Thyroid gland (tissue), 4 donors: ENCODE results near the gene PRDM9.

ENCODE experiments used
- CTCF ChIP-seq, 6 experiments: fragments of 200-600 bp in 3 of 6; fragments of 450-650 bp in 3 of 6; sonication (generic) in 3 of 6; IDR thresholded peaks; one replicate each; pipeline ENCODE4 v1.5.1; 2016 to 2019; ENCODE audit warnings: antibody characterized with exemption in 6 of 6, mild to moderate bottlenecking in 2 of 6, inconsistent platforms in 1 of 6, moderate library complexity in 1 of 6
- POLR2A ChIP-seq, 2 donors: fragments of 450-650 bp; IDR thresholded peaks; one replicate each; pipeline ENCODE4 v1.6.1; 2017; ENCODE audit warnings: antibody characterized with exemption in 2 of 2, mild to moderate bottlenecking in 2 of 2, moderate library complexity in 1 of 2

DNA sequence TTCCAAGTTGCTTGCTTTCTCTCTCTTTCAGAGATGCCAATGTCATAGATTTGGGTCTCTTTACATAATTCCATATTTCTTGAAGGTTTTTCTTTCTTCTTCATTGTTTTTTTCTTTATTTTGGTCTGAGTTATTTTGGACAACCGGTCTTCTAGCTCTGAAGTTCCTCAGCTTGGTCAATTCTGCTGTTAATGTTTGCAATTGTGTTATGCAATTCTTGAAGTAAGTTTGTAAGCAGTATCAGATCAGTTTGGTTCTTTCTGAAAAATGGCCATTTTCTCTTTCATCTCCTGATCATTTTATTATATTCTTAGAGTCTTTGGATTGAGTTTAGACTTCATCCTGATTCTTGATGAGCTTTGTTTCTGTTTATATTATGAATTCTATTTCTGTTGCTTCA is 16.4 kb upstream of the PRDM9 start:
- TF ChIP-seq CTCF (IDR thresholded peaks at IDR 0.05) (no peak), POLR2A (IDR thresholded peaks at IDR 0.05) (no peak)
